Measurements from ENCODE around the gene MCRIP2. TPM values are rescaled to one million over a fixed set of nuclear protein-coding genes. Genes with fewer than 3 reads are reported as not detected.

MCRIP2 gene
- total RNA-seq, 1 experiment from 2014 or later = 3.3 TPM

DNA sequence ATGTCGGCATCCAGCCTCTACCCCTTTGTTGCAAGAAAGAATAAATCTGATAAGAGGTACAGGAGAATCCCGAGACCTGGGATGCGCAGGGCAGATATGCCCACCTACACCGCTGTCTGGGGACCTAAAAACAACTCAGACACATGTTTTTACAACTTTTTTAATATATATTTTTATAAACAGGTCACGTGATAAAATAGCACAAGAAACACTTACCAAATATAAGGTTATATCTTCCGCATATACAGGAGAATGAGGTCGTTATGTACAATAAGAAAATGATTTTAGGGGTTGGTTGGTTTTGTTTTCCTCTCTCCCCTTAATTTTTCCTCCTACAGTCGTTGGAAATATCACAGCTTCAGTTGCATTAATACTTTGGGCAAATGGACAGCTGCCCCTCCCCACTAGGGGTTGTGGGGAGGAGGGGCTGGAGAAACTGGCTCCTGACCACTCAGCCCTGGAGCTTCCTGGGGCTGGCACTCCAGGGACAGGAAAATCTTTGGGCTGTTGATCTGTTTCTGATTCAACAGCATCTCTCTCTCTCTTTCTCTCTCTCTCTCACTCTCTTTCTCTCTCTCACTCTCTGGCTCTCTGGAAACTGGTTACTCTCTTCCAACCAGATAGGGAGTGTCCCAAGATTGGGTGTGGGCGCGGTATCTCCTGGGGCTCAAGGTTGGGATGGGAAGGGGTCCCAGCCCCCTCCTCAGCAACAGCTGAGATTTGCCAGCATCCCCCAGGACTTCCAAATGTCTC lies 50.9 kb downstream of the MCRIP2 start:
- no peaks in the 10 kb centered on the region for H3K27me3 ChIP-seq

GRCh38 chr16:693364-693763 lies 51.7 kb downstream of the MCRIP2 start:
- H3K4me1 ChIP-seq = no peaks in the 10 kb centered on the region
- no peak overlapping the region for H3K27ac ChIP-seq
- H3K9me3 ChIP-seq (replicated peaks) = no peaks in the 10 kb centered on the region
- no peaks in the 10 kb centered on the region for H3K36me3 ChIP-seq
- H3K27me3 ChIP-seq = no peaks in the 10 kb centered on the region
- no peak for DNase-seq
- no peak overlapping the region for H3K4me3 ChIP-seq

More for the DNA sequence above, 50.9 kb downstream of the MCRIP2 start:
- Histone ChIP-seq H3K9me3 (replicated peaks) (no peaks in the 10 kb centered on the region), H3K36me3 (no peaks in the 10 kb centered on the region), H3K27ac (no peak overlapping the region), H3K4me1 (no peaks in the 10 kb centered on the region), H3K4me3 (no peak overlapping the region)
- no peak for DNase-seq

GRCh38 chr16:693766-694165 lies 52.1 kb downstream of the MCRIP2 start:
- no peaks in the 10 kb centered on the region for H3K36me3 ChIP-seq
- no peaks in the 10 kb centered on the region for H3K27me3 ChIP-seq
- DNase-seq = no peak
- H3K9me3 ChIP-seq (replicated peaks) = no peaks in the 10 kb centered on the region
- no peaks in the 10 kb centered on the region for H3K4me1 ChIP-seq
- no peak overlapping the region for H3K4me3 ChIP-seq
- no peak overlapping the region for H3K27ac ChIP-seq

- Histone ChIP-seq H3K4me1 (no peaks in the 10 kb centered on the region), H3K4me3 (no peak overlapping the region), H3K9me3 (replicated peaks) (no peaks in the 10 kb centered on the region), H3K27ac (no peak overlapping the region), H3K36me3 (no peaks in the 10 kb centered on the region), H3K27me3 (no peaks in the 10 kb centered on the region)
- no peak for DNase-seq
Measured at GRCh38 chr16:694187-694862, 52.7 kb downstream of the MCRIP2 start.

- no peaks in the 10 kb centered on the region for H3K27me3 ChIP-seq
- no peaks in the 10 kb centered on the region for H3K36me3 ChIP-seq
- no peaks in the 10 kb centered on the region for H3K4me1 ChIP-seq
- H3K4me3 ChIP-seq = no peak overlapping the region
- no peak overlapping the region for H3K27ac ChIP-seq
- no peak for DNase-seq
- H3K9me3 ChIP-seq (replicated peaks) = no peaks in the 10 kb centered on the region
Measured at GRCh38 chr16:694863-695354, 53.3 kb downstream of the MCRIP2 start.

DNA sequence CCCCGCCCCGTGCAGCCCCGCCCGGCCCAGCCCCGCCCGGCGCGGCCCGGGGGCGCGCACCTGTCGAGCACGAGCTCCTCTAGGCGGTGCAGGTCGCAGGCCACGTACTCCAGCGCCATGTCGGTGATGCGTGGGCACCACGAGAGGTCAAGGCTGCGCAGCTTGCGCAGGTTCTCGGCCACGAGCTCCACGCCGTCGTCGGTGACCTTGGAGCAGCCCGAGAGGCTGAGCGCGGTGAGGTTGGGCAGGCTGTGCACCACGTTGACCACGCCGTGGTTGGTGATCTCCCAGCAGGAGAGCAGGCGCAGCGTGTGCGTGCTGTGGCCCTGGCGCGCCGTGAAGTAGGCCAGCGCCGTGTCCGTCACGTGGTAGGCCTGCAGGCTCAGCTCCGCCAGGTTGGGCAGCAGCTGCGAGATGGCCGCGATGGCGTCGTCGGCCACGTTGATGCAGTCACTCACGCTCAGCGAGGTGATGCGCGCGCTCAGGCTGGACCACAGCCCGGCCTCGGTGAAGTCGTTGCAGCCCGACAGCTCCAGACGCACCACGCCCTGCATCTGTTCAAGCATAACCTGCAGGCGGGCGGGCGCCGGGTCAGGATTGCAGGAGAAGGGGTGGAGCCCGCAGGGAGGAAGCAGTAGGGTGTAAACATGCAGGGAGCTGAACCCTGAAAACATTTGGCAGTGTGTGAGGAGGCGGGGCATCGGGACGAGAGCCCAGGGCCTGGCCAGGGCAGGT lies 53.9 kb downstream of the MCRIP2 start:
- Histone ChIP-seq H3K36me3 (no peaks in the 10 kb centered on the region), H3K27me3 (no peaks in the 10 kb centered on the region), H3K4me1 (no peaks in the 10 kb centered on the region), H3K9me3 (replicated peaks) (no peaks in the 10 kb centered on the region), H3K4me3 (peak overlapping the region; percentile 42), H3K27ac (no peak overlapping the region)
- DNase-seq = peak; percentile 58 to 64

Other genes with a start within 250 kb of the MCRIP2 start
- 140 and 149 TPM in 2 replicates for gene NME4, start 244.6 kb upstream of the MCRIP2 start, total RNA-seq (2014; rRNA removed; shearing (Covaris generic))
- 4.8 and 5.7 TPM in 2 replicates for gene DECR2, start 239.9 kb upstream of the MCRIP2 start, total RNA-seq (2014; rRNA removed; shearing (Covaris generic))
- 28.6 and 30.2 TPM in 2 replicates for gene RAB11FIP3, start 216.2 kb upstream of the MCRIP2 start, total RNA-seq (2014; rRNA removed; shearing (Covaris generic))
- gene CAPN15, start 114.1 kb upstream of the MCRIP2 start, total RNA-seq (2014; rRNA removed; shearing (Covaris generic)) = 48.8 and 54.0 TPM in 2 replicates
- gene PRR35, start 81.4 kb upstream of the MCRIP2 start, total RNA-seq (2014; rRNA removed; shearing (Covaris generic)) = not detected in 2 replicates
- gene NHLRC4, start 74.8 kb upstream of the MCRIP2 start, total RNA-seq (2014; rRNA removed; shearing (Covaris generic)) = 0.08 TPM in 1 of 2 replicates, not detected in the other
- gene PIGQ, start 71.9 kb upstream of the MCRIP2 start, total RNA-seq (2014; rRNA removed; shearing (Covaris generic)) = 20.9 and 24.4 TPM in 2 replicates
- 13.2 and 14.4 TPM in 2 replicates for gene RAB40C, start 51.8 kb upstream of the MCRIP2 start, total RNA-seq (2014; rRNA removed; shearing (Covaris generic))
- gene WFIKKN1, start 10.8 kb upstream of the MCRIP2 start, total RNA-seq (2014; rRNA removed; shearing (Covaris generic)) = 0.04 and 0.05 TPM in 2 replicates
- gene METTL26, start 5.5 kb upstream of the MCRIP2 start, total RNA-seq (2014; rRNA removed; shearing (Covaris generic)) = 60.9 and 72.6 TPM in 2 replicates
- gene WDR90, start 7.5 kb downstream of the MCRIP2 start, total RNA-seq (2014; rRNA removed; shearing (Covaris generic)) = 10.5 and 18.3 TPM in 2 replicates
- gene RHOT2, start 26.3 kb downstream of the MCRIP2 start, total RNA-seq (2014; rRNA removed; shearing (Covaris generic)) = 41.0 and 66.2 TPM in 2 replicates
- 0.94 and 2.5 TPM in 2 replicates for gene RHBDL1, start 33.8 kb downstream of the MCRIP2 start, total RNA-seq (2014; rRNA removed; shearing (Covaris generic))
- 46.0 and 49.2 TPM in 2 replicates for gene STUB1, start 38.6 kb downstream of the MCRIP2 start, total RNA-seq (2014; rRNA removed; shearing (Covaris generic))
- gene JMJD8, start 42.5 kb downstream of the MCRIP2 start, total RNA-seq (2014; rRNA removed; shearing (Covaris generic)) = 22.7 and 23.4 TPM in 2 replicates
- gene WDR24, start 48.6 kb downstream of the MCRIP2 start, total RNA-seq (2014; rRNA removed; shearing (Covaris generic)) = 5.6 and 6.2 TPM in 2 replicates
- 1.7 and 1.8 TPM in 2 replicates for gene FBXL16, start 64.0 kb downstream of the MCRIP2 start, total RNA-seq (2014; rRNA removed; shearing (Covaris generic))
- 61.7 and 77.6 TPM in 2 replicates for gene METRN, start 73.3 kb downstream of the MCRIP2 start, total RNA-seq (2014; rRNA removed; shearing (Covaris generic))
- gene ANTKMT, start 79.3 kb downstream of the MCRIP2 start, total RNA-seq (2014; rRNA removed; shearing (Covaris generic)) = 11.4 and 11.7 TPM in 2 replicates
- 4.5 and 5.0 TPM in 2 replicates for gene CCDC78, start 84.6 kb downstream of the MCRIP2 start, total RNA-seq (2014; rRNA removed; shearing (Covaris generic))
- gene HAGHL, start 85.3 kb downstream of the MCRIP2 start, total RNA-seq (2014; rRNA removed; shearing (Covaris generic)) = 6.0 and 8.9 TPM in 2 replicates
- gene CIAO3, start 99.2 kb downstream of the MCRIP2 start, total RNA-seq (2014; rRNA removed; shearing (Covaris generic)) = 30.2 and 31.5 TPM in 2 replicates
- gene MSLN, start 118.9 kb downstream of the MCRIP2 start, total RNA-seq (2014; rRNA removed; shearing (Covaris generic)) = not detected in 2 replicates
- gene RPUSD1, start 146.6 kb downstream of the MCRIP2 start, total RNA-seq (2014; rRNA removed; shearing (Covaris generic)) = 35.5 and 38.7 TPM in 2 replicates
- gene CHTF18, start 146.8 kb downstream of the MCRIP2 start, total RNA-seq (2014; rRNA removed; shearing (Covaris generic)) = 34.5 and 46.0 TPM in 2 replicates
- gene GNG13, start 158.9 kb downstream of the MCRIP2 start, total RNA-seq (2014; rRNA removed; shearing (Covaris generic)) = not detected in 2 replicates